ENCODE data around the gene ACSM2A.

ACSM2A gene

DNA sequence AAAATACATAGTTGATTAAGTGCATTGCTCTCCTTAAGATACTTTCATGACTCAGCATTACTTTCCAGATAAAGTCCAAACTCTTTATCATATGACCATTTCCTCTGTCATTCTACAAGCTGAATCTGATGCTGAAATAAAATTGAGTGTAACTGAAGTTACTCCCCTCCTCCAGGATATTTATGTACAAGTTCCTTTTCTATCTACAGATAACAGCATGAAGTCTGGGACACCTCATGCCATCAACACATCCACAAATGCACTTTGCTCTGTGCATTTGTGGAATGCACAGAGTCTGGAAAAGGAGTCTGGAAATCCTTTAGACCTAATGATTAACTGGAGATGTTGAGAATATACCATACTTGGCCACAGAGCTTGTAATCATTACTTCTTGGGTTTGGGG lies 64.4 kb downstream of the ACSM2A start:
- Histone ChIP-seq H3K4me2 (ENCODE audit: low read depth, low read length, poor library complexity, severe bottlenecking) (no peak overlapping the region), H3K4me1 (ENCODE audit: insufficient read depth, low read length, poor library complexity, severe bottlenecking) (no peaks in the 10 kb centered on the region), H3K9ac (ENCODE audit: low read depth, low read length, poor library complexity, severe bottlenecking) (no peak overlapping the region), H3K9me3 (ENCODE audit: insufficient read depth, low read depth, low read length) (no peaks in the 10 kb centered on the region), H2AFZ (ENCODE audit: low read length) (no peak overlapping the region), H3K4me3 (ENCODE audit: low read length, poor library complexity, severe bottlenecking) (no peak overlapping the region), H3K79me2 (ENCODE audit: insufficient read depth, low read length) (no peaks in the 10 kb centered on the region), H3F3A (ENCODE audit: low read depth) (no peaks in the 10 kb centered on the region), H3K36me3 (ENCODE audit: insufficient read depth, low read length) (no peaks in the 10 kb centered on the region), H3K27me3 (ENCODE audit: insufficient read depth, low read length, poor library complexity, severe bottlenecking) (no peaks in the 10 kb centered on the region), H4K20me1 (ENCODE audit: insufficient read depth, low read length, poor library complexity, severe bottlenecking) (no peaks in the 10 kb centered on the region), H3K9me2 (replicated peaks; ENCODE audit: low read depth, low read length) (no peaks in the 10 kb centered on the region)
- TF ChIP-seq, protein P1, sequence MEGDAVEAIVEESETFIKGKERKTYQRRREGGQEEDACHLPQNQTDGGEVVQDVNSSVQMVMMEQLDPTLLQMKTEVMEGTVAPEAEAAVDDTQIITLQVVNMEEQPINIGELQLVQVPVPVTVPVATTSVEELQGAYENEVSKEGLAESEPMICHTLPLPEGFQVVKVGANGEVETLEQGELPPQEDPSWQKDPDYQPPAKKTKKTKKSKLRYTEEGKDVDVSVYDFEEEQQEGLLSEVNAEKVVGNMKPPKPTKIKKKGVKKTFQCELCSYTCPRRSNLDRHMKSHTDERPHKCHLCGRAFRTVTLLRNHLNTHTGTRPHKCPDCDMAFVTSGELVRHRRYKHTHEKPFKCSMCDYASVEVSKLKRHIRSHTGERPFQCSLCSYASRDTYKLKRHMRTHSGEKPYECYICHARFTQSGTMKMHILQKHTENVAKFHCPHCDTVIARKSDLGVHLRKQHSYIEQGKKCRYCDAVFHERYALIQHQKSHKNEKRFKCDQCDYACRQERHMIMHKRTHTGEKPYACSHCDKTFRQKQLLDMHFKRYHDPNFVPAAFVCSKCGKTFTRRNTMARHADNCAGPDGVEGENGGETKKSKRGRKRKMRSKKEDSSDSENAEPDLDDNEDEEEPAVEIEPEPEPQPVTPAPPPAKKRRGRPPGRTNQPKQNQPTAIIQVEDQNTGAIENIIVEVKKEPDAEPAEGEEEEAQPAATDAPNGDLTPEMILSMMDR (conservative IDR thresholded peaks at IDR 0.05; ENCODE audit: low read length), result no peak
- no peak for TF ChIP-seq EZH2phosphoT487 (IDR thresholded peaks at IDR 0.05; ENCODE audit: borderline replicate concordance)

DNA sequence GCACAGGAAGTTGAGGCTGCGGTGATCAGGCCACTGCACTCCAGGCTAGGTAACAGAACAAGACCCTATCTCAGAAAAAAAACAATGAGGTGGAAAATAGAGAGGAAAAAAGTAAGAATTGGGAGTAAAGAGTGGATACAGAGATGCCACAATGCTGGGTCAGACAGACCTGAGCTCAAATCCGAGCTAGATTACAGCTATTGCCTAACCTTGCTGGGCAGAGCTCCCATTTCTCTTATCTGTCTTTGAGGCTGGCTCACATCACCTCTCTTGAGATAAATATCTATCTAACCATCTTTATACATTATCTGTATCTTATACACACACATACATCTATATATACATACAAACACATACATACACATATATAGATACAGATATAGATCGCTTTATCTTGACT lies 65.8 kb downstream of the ACSM2A start:
- Histone ChIP-seq H3K36me3 (ENCODE audit: insufficient read depth, low read length) (no peaks in the 10 kb centered on the region), H3K79me2 (ENCODE audit: insufficient read depth, low read length) (no peaks in the 10 kb centered on the region), H3K9ac (ENCODE audit: low read depth, low read length, poor library complexity, severe bottlenecking) (no peak overlapping the region), H3K27me3 (ENCODE audit: insufficient read depth, low read length, poor library complexity, severe bottlenecking) (no peaks in the 10 kb centered on the region), H3K4me3 (ENCODE audit: low read length, poor library complexity, severe bottlenecking) (no peak overlapping the region), H3K4me2 (ENCODE audit: low read depth, low read length, poor library complexity, severe bottlenecking) (no peak overlapping the region), H3K9me3 (ENCODE audit: insufficient read depth, low read depth, low read length) (no peaks in the 10 kb centered on the region), H2AFZ (ENCODE audit: low read length) (no peak overlapping the region), H3F3A (ENCODE audit: low read depth) (no peaks in the 10 kb centered on the region), H3K4me1 (ENCODE audit: insufficient read depth, low read length, poor library complexity, severe bottlenecking) (no peaks in the 10 kb centered on the region), H3K9me2 (replicated peaks; ENCODE audit: low read depth, low read length) (no peaks in the 10 kb centered on the region), H4K20me1 (ENCODE audit: insufficient read depth, low read length, poor library complexity, severe bottlenecking) (no peaks in the 10 kb centered on the region)
- TF ChIP-seq, protein P1 (conservative IDR thresholded peaks at IDR 0.05; ENCODE audit: low read length), result no peak
- no peak for TF ChIP-seq EZH2phosphoT487 (IDR thresholded peaks at IDR 0.05; ENCODE audit: borderline replicate concordance)

DNA sequence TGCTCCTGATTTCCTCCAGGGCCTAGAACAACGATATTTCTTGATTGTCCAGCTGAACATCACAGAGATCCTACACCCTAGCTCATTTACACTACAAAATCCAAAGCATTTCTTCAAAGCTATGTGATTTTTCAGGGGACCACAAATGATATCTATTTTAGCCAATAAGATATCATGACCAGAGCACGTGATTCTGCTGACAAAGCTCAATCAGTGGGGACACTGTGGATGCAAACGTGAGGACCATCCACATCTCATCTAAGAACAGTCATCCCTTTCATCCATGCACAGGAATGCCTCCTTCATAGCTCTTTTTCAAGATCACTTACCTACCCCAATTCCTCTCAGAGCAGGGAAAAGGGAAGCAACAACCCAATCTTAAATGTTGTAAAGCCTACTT lies 67.9 kb downstream of the ACSM2A start:
- Histone ChIP-seq H3K4me1 (ENCODE audit: insufficient read depth, low read length, poor library complexity, severe bottlenecking) (no peaks in the 10 kb centered on the region), H3F3A (ENCODE audit: low read depth) (no peaks in the 10 kb centered on the region), H3K9me3 (ENCODE audit: insufficient read depth, low read depth, low read length) (no peaks in the 10 kb centered on the region), H3K4me2 (ENCODE audit: low read depth, low read length, poor library complexity, severe bottlenecking) (no peak overlapping the region), H3K79me2 (ENCODE audit: insufficient read depth, low read length) (no peaks in the 10 kb centered on the region), H3K4me3 (ENCODE audit: low read length, poor library complexity, severe bottlenecking) (no peak overlapping the region), H3K27me3 (ENCODE audit: insufficient read depth, low read length, poor library complexity, severe bottlenecking) (no peaks in the 10 kb centered on the region), H3K9ac (ENCODE audit: low read depth, low read length, poor library complexity, severe bottlenecking) (no peak overlapping the region), H4K20me1 (ENCODE audit: insufficient read depth, low read length, poor library complexity, severe bottlenecking) (no peaks in the 10 kb centered on the region), H3K9me2 (replicated peaks; ENCODE audit: low read depth, low read length) (no peaks in the 10 kb centered on the region), H3K36me3 (ENCODE audit: insufficient read depth, low read length) (no peaks in the 10 kb centered on the region), H2AFZ (ENCODE audit: low read length) (no peak overlapping the region)
- TF ChIP-seq, protein P1 (conservative IDR thresholded peaks at IDR 0.05; ENCODE audit: low read length), result no peak
- TF ChIP-seq EZH2phosphoT487 (IDR thresholded peaks at IDR 0.05; ENCODE audit: borderline replicate concordance), result no peak

Measured in Loucy (cell line).